IPS-15b (cell line): ENCODE data around the gene COPG2.

ENCODE experiments used
- H3K27me3 ChIP-seq: one replicate; pipeline ENCODE4 v1.6.1; 2013; ENCODE audit warnings: low read length; ENCODE audit not compliant: control insufficient read depth, insufficient read depth
- H3K36me3 ChIP-seq: one replicate; pipeline ENCODE4 v1.6.1; 2013; ENCODE audit warnings: low read length; ENCODE audit not compliant: control insufficient read depth, insufficient read depth
- H3K4me1 ChIP-seq: one replicate; pipeline ENCODE4 v1.6.1; 2013; ENCODE audit warnings: mild to moderate bottlenecking, low read length; ENCODE audit not compliant: control insufficient read depth, insufficient read depth
- H3K4me3 ChIP-seq: one replicate; pipeline ENCODE4 v1.5.1; 2013; ENCODE audit warnings: low read depth, low read length
- H3K9ac ChIP-seq: one replicate; pipeline ENCODE4 v1.6.1; 2013; ENCODE audit warnings: low read depth, mild to moderate bottlenecking, low read length
- H3K9me3 ChIP-seq: one replicate; pipeline ENCODE4 v1.6.1; 2013; ENCODE audit warnings: mild to moderate bottlenecking, low read length; ENCODE audit not compliant: control insufficient read depth, insufficient read depth

COPG2 gene

GRCh38 chr7:130478991-130479390 is 189.6 kb downstream of the COPG2 start:
- Histone ChIP-seq H3K36me3 (no peaks in the 10 kb centered on the region), H3K27me3 (no peaks in the 10 kb centered on the region), H3K4me3 (no peak overlapping the region), H3K9ac (no peak overlapping the region), H3K4me1 (peaks cover 2% of the 10 kb centered on the region), H3K9me3 (no peaks in the 10 kb centered on the region)

- H3K4me1 ChIP-seq, result peaks cover 2% of the 10 kb centered on the region
- no peaks in the 10 kb centered on the region for H3K36me3 ChIP-seq
- H3K4me3 ChIP-seq, result no peak overlapping the region
- H3K27me3 ChIP-seq, result no peaks in the 10 kb centered on the region
- no peak overlapping the region for H3K9ac ChIP-seq
- H3K9me3 ChIP-seq, result no peaks in the 10 kb centered on the region
Measured at GRCh38 chr7:130476297-130477150, 192.0 kb downstream of the COPG2 start.

GRCh38 chr7:130475776-130476175 is 192.8 kb downstream of the COPG2 start:
- H3K4me1 ChIP-seq, result peaks cover 2% of the 10 kb centered on the region
- H3K9me3 ChIP-seq, result no peaks in the 10 kb centered on the region
- no peaks in the 10 kb centered on the region for H3K27me3 ChIP-seq
- H3K36me3 ChIP-seq, result no peaks in the 10 kb centered on the region
- H3K9ac ChIP-seq, result no peak overlapping the region
- H3K4me3 ChIP-seq, result no peak overlapping the region

- Histone ChIP-seq H3K4me3 (no peak overlapping the region), H3K9ac (no peak overlapping the region), H3K27me3 (no peaks in the 10 kb centered on the region), H3K36me3 (no peaks in the 10 kb centered on the region), H3K9me3 (no peaks in the 10 kb centered on the region), H3K4me1 (peaks cover 2% of the 10 kb centered on the region)
Measured at GRCh38 chr7:130473876-130474275, 194.7 kb downstream of the COPG2 start.

- Histone ChIP-seq H3K4me3 (no peak overlapping the region), H3K9ac (no peak overlapping the region), H3K4me1 (peaks cover 2% of the 10 kb centered on the region), H3K36me3 (no peaks in the 10 kb centered on the region), H3K27me3 (no peaks in the 10 kb centered on the region), H3K9me3 (no peaks in the 10 kb centered on the region)
Measured at GRCh38 chr7:130473289-130473688, 195.3 kb downstream of the COPG2 start.

- Histone ChIP-seq H3K4me3 (no peak overlapping the region), H3K27me3 (no peaks in the 10 kb centered on the region), H3K9ac (no peak overlapping the region), H3K9me3 (no peaks in the 10 kb centered on the region), H3K4me1 (peaks cover 2% of the 10 kb centered on the region), H3K36me3 (no peaks in the 10 kb centered on the region)
Measured at GRCh38 chr7:130471974-130472373, 196.6 kb downstream of the COPG2 start.

- H3K9ac ChIP-seq, result no peak overlapping the region
- no peaks in the 10 kb centered on the region for H3K27me3 ChIP-seq
- no peak overlapping the region for H3K4me3 ChIP-seq
- H3K9me3 ChIP-seq, result no peaks in the 10 kb centered on the region
- no peaks in the 10 kb centered on the region for H3K36me3 ChIP-seq
- H3K4me1 ChIP-seq, result no peaks in the 10 kb centered on the region
Measured at GRCh38 chr7:130468612-130469011, 199.9 kb downstream of the COPG2 start.

- H3K9me3 ChIP-seq, result no peaks in the 10 kb centered on the region
- no peak overlapping the region for H3K4me3 ChIP-seq
- H3K4me1 ChIP-seq, result no peaks in the 10 kb centered on the region
- no peak overlapping the region for H3K9ac ChIP-seq
- no peaks in the 10 kb centered on the region for H3K36me3 ChIP-seq
- no peaks in the 10 kb centered on the region for H3K27me3 ChIP-seq
Measured at GRCh38 chr7:130463553-130464434, 204.8 kb downstream of the COPG2 start.

GRCh38 chr7:130461272-130461671 is 207.3 kb downstream of the COPG2 start:
- Histone ChIP-seq H3K4me1 (no peaks in the 10 kb centered on the region), H3K9me3 (no peaks in the 10 kb centered on the region), H3K4me3 (no peak overlapping the region), H3K9ac (no peak overlapping the region), H3K27me3 (no peaks in the 10 kb centered on the region), H3K36me3 (no peaks in the 10 kb centered on the region)

- no peaks in the 10 kb centered on the region for H3K4me1 ChIP-seq
- H3K9me3 ChIP-seq, result no peaks in the 10 kb centered on the region
- no peaks in the 10 kb centered on the region for H3K27me3 ChIP-seq
- no peak overlapping the region for H3K9ac ChIP-seq
- H3K4me3 ChIP-seq, result no peak overlapping the region
- H3K36me3 ChIP-seq, result no peaks in the 10 kb centered on the region
Measured at GRCh38 chr7:130458257-130458656, 210.3 kb downstream of the COPG2 start.
